ENCODE measurements around the gene SND1.

DNA sequence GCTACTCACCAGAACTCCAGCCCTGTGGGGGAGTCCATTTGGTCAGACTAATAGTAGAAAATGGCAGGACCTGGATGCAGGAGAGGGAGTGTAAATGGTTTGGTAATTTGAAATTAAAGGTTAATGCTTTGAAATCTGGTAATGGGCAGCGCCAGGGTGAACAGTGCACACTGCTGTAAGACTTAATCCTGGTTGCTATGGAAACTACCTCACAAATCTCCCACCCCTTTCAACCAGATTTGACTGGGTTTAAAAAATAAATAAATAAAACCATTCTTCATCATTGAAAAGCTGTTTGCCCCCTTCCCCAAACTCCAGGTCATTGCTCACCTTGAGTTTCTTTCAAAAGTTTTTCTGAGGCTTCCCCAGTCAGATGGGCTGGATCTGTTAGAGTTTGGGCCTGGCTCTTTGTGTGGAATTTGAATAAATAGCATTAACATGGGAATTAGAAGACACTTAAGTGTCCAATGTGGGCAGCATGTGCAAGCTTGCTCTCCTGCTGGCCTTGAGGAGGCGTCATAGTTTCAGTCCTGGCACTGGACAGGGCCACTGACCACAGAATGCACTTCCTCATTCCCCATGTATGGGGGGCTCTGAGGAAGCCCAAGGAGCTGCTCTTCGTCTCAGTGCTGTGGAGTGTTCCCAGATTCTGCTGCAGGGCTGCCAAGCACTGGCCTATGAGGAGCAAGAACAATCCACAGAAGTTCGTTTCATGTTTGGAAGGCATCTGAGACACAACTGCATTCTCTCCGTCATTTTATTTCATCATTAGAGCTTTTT is 288.6 kb downstream of the SND1 start:
- no peak for TF ChIP-seq MAX (IDR thresholded peaks at IDR 0.05)
- TF ChIP-seq RAD21 (IDR thresholded peaks at IDR 0.05; ENCODE audit: low read depth) = no peak
- TF ChIP-seq EP300 (IDR thresholded peaks at IDR 0.05; ENCODE audit: borderline replicate concordance) = no peak
- TF ChIP-seq TAF1 (IDR thresholded peaks at IDR 0.05; ENCODE audit: low read depth) = no peak
- TF ChIP-seq, protein P1, sequence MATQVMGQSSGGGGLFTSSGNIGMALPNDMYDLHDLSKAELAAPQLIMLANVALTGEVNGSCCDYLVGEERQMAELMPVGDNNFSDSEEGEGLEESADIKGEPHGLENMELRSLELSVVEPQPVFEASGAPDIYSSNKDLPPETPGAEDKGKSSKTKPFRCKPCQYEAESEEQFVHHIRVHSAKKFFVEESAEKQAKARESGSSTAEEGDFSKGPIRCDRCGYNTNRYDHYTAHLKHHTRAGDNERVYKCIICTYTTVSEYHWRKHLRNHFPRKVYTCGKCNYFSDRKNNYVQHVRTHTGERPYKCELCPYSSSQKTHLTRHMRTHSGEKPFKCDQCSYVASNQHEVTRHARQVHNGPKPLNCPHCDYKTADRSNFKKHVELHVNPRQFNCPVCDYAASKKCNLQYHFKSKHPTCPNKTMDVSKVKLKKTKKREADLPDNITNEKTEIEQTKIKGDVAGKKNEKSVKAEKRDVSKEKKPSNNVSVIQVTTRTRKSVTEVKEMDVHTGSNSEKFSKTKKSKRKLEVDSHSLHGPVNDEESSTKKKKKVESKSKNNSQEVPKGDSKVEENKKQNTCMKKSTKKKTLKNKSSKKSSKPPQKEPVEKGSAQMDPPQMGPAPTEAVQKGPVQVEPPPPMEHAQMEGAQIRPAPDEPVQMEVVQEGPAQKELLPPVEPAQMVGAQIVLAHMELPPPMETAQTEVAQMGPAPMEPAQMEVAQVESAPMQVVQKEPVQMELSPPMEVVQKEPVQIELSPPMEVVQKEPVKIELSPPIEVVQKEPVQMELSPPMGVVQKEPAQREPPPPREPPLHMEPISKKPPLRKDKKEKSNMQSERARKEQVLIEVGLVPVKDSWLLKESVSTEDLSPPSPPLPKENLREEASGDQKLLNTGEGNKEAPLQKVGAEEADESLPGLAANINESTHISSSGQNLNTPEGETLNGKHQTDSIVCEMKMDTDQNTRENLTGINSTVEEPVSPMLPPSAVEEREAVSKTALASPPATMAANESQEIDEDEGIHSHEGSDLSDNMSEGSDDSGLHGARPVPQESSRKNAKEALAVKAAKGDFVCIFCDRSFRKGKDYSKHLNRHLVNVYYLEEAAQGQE (IDR thresholded peaks at IDR 0.05; ENCODE audit: low read depth) = no peak
- no peak for TF ChIP-seq YY1 (IDR thresholded peaks at IDR 0.05; ENCODE audit: low read depth)
- TF ChIP-seq FOXM1 (IDR thresholded peaks at IDR 0.05; ENCODE audit: borderline replicate concordance, low read depth) = no peak
- TF ChIP-seq EGR1 (IDR thresholded peaks at IDR 0.05) = no peak
- no peak for TF ChIP-seq TCF12 (IDR thresholded peaks at IDR 0.05; ENCODE audit: low read depth)
- TF ChIP-seq NFIC (IDR thresholded peaks at IDR 0.05) = no peak

Data from Ishikawa (cell line).